Measurements from ENCODE around the gene RBM10.

Gene RBM10

GRCh38 chrX:47178337-47178736, 33.3 kb downstream of the RBM10 start:
- no peak for DNase-seq

- peak; percentile 70 for DNase-seq
Measured at GRCh38 chrX:47179221-47179927, 34.4 kb downstream of the RBM10 start.

DNA sequence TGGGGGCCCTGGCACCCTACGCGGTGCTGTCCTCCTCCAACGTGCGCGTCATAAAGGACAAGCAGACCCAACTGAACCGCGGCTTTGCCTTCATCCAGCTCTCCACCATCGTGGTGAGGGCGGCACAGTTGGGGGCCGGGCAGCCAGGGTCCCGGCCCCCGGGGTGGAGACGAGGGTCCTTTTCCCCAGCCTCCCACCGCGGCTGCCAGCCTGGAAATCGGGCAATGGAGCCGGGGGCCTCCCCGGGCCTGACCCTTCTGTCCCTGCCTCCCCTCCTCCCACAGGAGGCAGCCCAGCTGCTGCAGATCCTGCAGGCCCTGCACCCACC, 34.9 kb downstream of the RBM10 start:
- DNase-seq: no peak

DNA sequence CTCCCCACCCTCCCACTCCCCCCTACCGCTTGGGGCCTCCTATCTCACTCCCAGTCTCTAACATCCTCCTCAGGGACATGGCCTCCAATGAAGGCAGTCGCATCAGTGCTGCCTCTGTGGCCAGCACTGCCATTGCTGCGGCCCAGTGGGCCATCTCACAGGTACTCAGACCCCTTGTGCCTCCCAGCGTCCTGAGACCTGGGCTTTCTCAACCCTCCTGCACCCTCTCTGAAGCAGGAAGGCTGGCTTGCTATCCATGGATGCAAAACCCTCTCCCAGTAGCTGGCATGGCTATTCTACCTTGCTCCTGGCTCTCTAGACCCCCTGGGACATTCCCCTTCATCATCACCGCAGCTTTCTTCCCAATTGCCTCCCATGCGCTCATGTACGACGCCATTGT, 35.3 kb downstream of the RBM10 start:
- no peak for DNase-seq

DNA sequence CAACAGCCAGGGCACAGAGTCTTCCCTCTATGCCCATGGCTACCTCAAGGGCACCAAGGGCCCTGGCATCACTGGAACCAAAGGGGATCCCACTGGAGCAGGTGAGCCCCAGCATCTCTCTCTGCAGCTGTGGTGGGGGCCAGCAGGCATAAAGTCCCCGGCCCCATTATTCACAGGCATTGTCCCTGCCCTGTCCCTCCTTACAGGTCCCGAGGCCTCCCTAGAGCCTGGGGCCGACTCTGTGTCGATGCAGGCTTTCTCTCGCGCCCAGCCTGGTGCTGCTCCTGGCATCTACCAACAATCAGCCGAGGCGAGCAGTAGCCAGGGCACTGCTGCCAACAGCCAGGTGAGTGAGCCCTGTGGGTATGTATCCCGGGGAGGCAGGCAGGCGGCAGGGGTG, 36.3 kb downstream of the RBM10 start:
- DNase-seq: no peak

GRCh38 chrX:47182106-47182700, 37.2 kb downstream of the RBM10 start:
- no peak for DNase-seq

- DNase-seq: no peak
Measured at GRCh38 chrX:47184486-47184885, 39.5 kb downstream of the RBM10 start.

- no peak for DNase-seq
Measured at GRCh38 chrX:47185241-47185640, 40.2 kb downstream of the RBM10 start.

DNA sequence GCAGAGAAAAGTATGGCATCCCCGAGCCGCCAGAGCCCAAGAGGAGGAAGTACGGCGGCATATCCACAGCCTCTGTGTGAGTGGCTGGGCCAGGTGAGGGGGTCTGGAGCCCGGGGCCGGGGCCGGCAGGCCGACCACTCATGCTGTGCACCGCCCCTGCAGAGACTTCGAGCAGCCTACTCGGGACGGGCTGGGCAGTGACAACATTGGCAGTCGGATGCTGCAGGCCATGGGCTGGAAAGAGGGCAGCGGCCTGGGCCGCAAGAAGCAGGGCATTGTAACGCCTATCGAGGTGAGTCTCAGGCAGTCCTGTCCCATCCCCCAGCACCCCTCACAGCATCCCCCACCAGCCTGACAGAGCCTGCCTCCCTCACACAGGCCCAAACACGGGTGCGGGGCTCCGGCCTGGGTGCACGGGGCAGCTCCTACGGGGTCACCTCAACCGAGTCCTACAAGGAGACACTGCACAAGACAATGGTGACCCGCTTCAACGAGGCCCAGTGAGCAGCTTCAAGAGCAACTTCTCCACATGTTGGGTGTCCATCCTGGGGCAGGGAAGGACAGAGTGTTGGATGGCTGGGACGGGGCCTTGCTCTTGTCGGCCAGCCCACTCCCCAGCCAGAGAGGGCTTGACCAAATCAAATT, 41.2 kb downstream of the RBM10 start:
- DNase-seq: no peak

- no peak for DNase-seq
Measured at GRCh38 chrX:47187106-47187677, 42.2 kb downstream of the RBM10 start.

DNA sequence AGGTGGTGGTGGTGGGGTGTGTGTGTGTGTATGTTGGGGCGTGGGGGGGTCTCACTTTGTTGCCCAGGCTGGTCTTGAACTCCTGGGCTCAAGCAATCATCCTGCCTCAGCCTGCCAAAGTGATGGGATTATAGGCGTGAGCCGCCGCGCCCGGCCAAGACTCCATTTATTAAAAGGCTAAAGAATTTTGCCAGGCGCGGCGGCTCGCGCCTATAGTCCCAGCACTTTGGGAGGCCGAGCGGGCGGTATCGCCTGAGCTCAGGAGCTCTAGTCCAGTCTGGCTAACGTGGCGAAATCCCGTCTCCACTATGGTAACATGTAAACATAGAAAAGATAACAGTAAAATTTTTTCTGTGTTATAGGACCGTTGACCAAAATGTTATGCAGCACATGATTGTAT, 44.9 kb downstream of the RBM10 start:
- no peak for DNase-seq

DNA sequence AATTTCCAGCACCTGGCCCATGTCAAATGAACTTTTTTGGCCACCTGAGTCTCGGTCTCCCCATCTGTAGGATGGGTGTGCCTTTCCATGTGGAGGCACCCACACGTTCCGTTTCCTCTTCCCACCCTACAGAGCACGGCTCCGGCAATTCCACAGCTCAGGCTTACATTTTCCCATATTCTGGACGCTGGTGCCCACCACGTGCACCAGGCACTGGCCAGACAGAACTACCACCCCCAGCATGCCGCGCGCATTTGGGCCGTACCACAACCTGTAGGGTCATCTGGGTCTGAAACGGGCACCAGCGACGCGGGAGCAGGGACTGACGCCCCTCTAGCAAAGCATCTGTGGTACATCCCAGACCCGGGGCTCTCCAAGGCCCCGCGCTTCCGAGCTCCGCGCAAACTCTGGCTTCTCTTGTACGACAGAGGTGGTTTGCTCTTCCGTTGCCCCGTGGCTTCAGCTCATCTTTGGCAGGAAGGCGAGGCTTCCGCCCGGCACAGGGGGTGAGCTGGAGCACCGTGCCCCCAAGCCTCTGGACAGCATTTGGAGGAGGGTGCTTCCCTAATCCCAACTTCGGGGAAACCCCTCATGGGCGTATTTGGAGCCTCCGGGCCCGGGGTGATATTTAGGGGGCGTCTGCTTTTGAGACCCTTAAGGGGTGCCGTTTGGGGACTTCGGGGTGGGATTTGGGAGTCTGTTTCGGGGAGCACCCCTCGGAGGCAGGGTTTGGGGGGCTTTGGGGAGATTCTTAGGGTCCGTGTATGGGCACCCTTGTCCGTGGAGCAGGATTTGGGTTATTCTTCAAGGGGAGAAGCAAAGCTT, 45.6 kb downstream of the RBM10 start:
- peak; percentile 90 for DNase-seq

GRCh38 chrX:47191331-47191730, 46.3 kb downstream of the RBM10 start:
- DNase-seq: peak; percentile 12

GRCh38 chrX:47191806-47192401, 46.9 kb downstream of the RBM10 start:
- no peak for DNase-seq

- DNase-seq: peak; percentile 91
Measured at GRCh38 chrX:47193475-47194193, 48.6 kb downstream of the RBM10 start, which contains the start of gene UBA1. Gene UBA1, plus strand, starts transcription at chrX:47193829. Its CDS starts 4,974 bp downstream, at chrX:47198803.

DNA sequence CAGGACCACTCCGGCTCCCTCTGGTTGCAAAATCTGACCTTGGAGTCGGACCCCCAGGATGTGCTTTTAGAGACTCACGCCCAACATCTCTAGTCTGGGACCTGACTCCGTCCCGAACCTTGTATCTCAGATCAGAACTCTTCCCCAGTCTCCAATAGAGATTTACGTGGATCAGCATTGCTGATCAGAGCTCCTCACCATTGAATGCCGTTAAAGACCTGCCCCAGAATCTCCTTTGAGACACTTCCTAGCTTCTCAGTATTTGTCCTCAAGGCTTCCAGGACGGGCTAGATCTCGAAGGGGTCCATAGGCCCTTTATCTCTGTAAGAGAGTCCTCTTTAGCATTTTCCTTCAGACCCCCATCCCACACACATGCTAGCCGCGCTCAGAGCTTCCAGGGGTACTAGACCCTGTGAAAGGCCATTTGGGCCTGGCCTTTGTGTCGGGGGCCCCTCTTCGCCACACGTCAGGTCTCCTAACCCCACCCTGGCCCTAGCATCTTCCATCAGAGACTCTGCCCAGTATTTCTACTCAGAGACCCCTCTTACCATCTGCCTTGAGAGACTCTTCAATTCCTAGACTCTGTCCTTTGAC, 49.3 kb downstream of the RBM10 start:
- DNase-seq: no peak

GRCh38 chrX:47196098-47196497, 51.1 kb downstream of the RBM10 start:
- no peak for DNase-seq

- no peak for DNase-seq
Measured at GRCh38 chrX:47197526-47197925, 52.5 kb downstream of the RBM10 start.

- DNase-seq: peak; percentile 31
Measured at GRCh38 chrX:47198026-47198686, 53.1 kb downstream of the RBM10 start.

DNA sequence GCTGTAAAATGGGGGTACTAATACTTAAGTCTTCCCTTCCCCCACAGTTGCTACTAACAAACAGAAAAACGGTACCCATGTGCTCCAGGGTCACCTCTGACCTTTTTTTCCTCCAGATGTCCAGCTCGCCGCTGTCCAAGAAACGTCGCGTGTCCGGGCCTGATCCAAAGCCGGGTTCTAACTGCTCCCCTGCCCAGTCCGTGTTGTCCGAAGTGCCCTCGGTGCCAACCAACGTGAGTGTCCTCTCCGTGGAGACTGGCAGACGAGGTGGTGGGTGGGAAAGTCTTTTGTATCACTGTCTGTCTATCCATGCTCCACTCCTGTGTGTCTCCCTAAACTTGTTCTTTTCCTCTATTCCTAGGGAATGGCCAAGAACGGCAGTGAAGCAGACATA, 53.7 kb downstream of the RBM10 start:
- DNase-seq: no peak

DNA sequence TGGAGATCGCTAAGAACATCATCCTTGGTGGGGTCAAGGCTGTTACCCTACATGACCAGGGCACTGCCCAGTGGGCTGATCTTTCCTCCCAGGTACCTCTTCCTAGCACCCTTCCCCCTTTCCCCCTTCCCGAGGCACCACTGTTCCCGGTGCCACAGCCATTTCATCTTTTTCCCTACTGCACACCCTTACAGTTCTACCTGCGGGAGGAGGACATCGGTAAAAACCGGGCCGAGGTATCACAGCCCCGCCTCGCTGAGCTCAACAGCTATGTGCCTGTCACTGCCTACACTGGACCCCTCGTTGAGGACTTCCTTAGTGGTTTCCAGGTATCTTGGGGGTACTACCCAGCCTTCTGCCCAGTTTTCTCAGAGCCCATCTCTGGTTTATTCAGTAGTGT, 54.3 kb downstream of the RBM10 start:
- DNase-seq: no peak
